K562 (cell line): ENCODE results near the gene AP3M1. TPM values are rescaled to one million over a fixed set of nuclear protein-coding genes. Genes with fewer than 3 reads are reported as not detected.

ENCODE experiments used
- ATF3 ChIP-seq, 2 experiments: fragments of 450-650 bp in 1 of 2; sonication (generic) in 1 of 2; formaldehyde crosslinking in 1 of 2; IDR thresholded peaks in 1 of 2; conservative IDR thresholded peaks in 1 of 2; 2 replicates each; pipeline versions ENCODE4 v1.6.1 to v1.8.1; 2016 to 2023; ENCODE audit warnings: mild to moderate bottlenecking in 2 of 2, moderate library complexity in 2 of 2, inconsistent platforms in 1 of 2, missing genetic modification reagents in 1 of 2
- BHLHE40 ChIP-seq: IDR thresholded peaks from 2 replicates; pipeline ENCODE4 v1.6.1; 2011; ENCODE audit warnings: low read length, improper control_type of control experiment
- CBFA2T2 ChIP-seq: fragments of 450-650 bp; conservative IDR thresholded peaks from 2 replicates; pipeline ENCODE4 v1.6.1; 2017; ENCODE audit warnings: mild to moderate bottlenecking
- DPF2 ChIP-seq: fragments of 450-650 bp; IDR thresholded peaks from 2 replicates; pipeline ENCODE4 v1.6.1; 2016
- E2F1 ChIP-seq: sonication (generic); formaldehyde crosslinking; IDR thresholded peaks from 2 replicates; pipeline ENCODE4 v1.8.1; 2023; ENCODE audit warnings: mild to moderate bottlenecking, missing genetic modification reagents, moderate library complexity
- ESRRA ChIP-seq: fragments of 450-650 bp; IDR thresholded peaks from 2 replicates; pipeline ENCODE4 v1.6.1; 2014; ENCODE audit warnings: low read depth, mild to moderate bottlenecking, moderate library complexity, borderline replicate concordance
- FOSL1 ChIP-seq: fragments of 200-800 bp; sonication (Bioruptor generic); conservative IDR thresholded peaks from 2 replicates; pipeline ENCODE4 v1.6.1; 2016; ENCODE audit warnings: missing genetic modification characterization, missing compliant biosample characterization
- GATAD2B ChIP-seq: fragments of 450-650 bp; IDR thresholded peaks from 2 replicates; pipeline ENCODE4 v1.6.1; 2017; ENCODE audit warnings: mild to moderate bottlenecking, borderline replicate concordance
- JUND ChIP-seq, 2 experiments: IDR thresholded peaks; 2 replicates in 1 of 2; 3 replicates in 1 of 2; pipeline ENCODE4 v1.6.1; 2011; ENCODE audit warnings: borderline replicate concordance in 2 of 2, low read depth in 2 of 2, low read length in 2 of 2, improper control_type of control experiment in 1 of 2, missing biosample characterization in 1 of 2, missing genetic modification characterization in 1 of 2, missing genetic modification reagents in 1 of 2
- MCM2 ChIP-seq: fragments of 450-650 bp; IDR thresholded peaks from 2 replicates; pipeline ENCODE4 v1.6.1; 2017; ENCODE audit warnings: low read depth, mild to moderate bottlenecking
- MNT ChIP-seq, 2 experiments: fragments of 450-650 bp; conservative IDR thresholded peaks; 2 replicates each; pipeline ENCODE4 v1.6.1; 2017; ENCODE audit warnings: mild to moderate bottlenecking in 2 of 2, moderate library complexity in 2 of 2
- PATZ1 ChIP-seq: fragments of 250-450 bp; sonication (Bioruptor Pico); IDR thresholded peaks from 2 replicates; pipeline ENCODE4 v1.5.0; 2020; ENCODE audit warnings: mild to moderate bottlenecking, borderline replicate concordance
- PBX2 ChIP-seq, 2 experiments: IDR thresholded peaks in 1 of 2; conservative IDR thresholded peaks in 1 of 2; 2 replicates each; pipeline ENCODE4 v1.6.1; 2016; ENCODE audit warnings: low read depth in 2 of 2, mild to moderate bottlenecking in 1 of 2, missing compliant biosample characterization in 1 of 2, missing genetic modification characterization in 1 of 2, moderate library complexity in 1 of 2
- PHB ChIP-seq: fragments of 250-450 bp; sonication (Bioruptor Pico); IDR thresholded peaks from 2 replicates; pipeline ENCODE4 v1.5.0; 2021
- SAFB ChIP-seq: fragments of 200-400 bp; formaldehyde crosslinking; IDR thresholded peaks from 2 replicates; pipeline ENCODE4 v1.6.1; 2017; ENCODE audit warnings: low read depth, low read length, borderline replicate concordance
- SMAD2 ChIP-seq: fragments of 150-350 bp; IDR thresholded peaks from 2 replicates; pipeline ENCODE4 v1.6.1; 2014; ENCODE audit warnings: low read depth, mild to moderate bottlenecking, low read length
- SMAD4 ChIP-seq: fragments of 250-450 bp; sonication (Bioruptor Pico); conservative IDR thresholded peaks from 2 replicates; pipeline ENCODE4 v1.8.0; 2021; ENCODE audit warnings: inconsistent platforms, mild to moderate bottlenecking, moderate library complexity
- THAP7 ChIP-seq: fragments of 250-450 bp; sonication (Bioruptor Pico); IDR thresholded peaks from 2 replicates; pipeline ENCODE4 v1.5.0; 2021
- polyA plus RNA-seq, 8 experiments: library from polyadenylated mRNA; depleted of rRNA in 4 of 8; stranded (reverse) in 5 of 8; unstranded in 3 of 8; fragments of >200 nt; fragmentation: Nextera tagmentation in 2 of 8; fragmentation: Illumina TruSeq in 1 of 8; extraction: Ambion mirVana in 2 of 8; extraction: Trizol in 1 of 8; gene quantifications; 2 replicates each; pipeline versions ENCODE4 v1.2.1 to v1.2.3, GENCODE V29; 2011 to 2014; ENCODE audit warnings: inconsistent platforms in 1 of 8, missing spikeins in 1 of 8
- total RNA-seq, 7 experiments: library from RNA; depleted of rRNA in 6 of 7; stranded (reverse); fragments of >200 nt in 6 of 7; fragmentation: Illumina TruSeq in 2 of 7; extraction: Trizol in 2 of 7; gene quantifications; 2 replicates each; pipeline versions ENCODE4 v1.2.1 to v1.2.3, GENCODE V29; 2011 to 2021; ENCODE audit warnings: low replicate concordance in 1 of 7

AP3M1 gene
- total and polyA plus RNA-seq, 9 of the 15 experiments (the other 6 are each of a cell fraction or from before 2014, with no cell fraction given) = 44.3 to 135 (median 67.6) TPM

GRCh38 chr10:74165530-74165901 is 14.9 kb upstream of the AP3M1 start (continued):
- TF ChIP-seq THAP7 (CRISPR knock-in tag) = no peak
- no peak for TF ChIP-seq E2F1 (CRISPR knock-in tag)
- TF ChIP-seq ATF3 (IDR thresholded peaks at IDR 0.05) = peak; percentile 42
- no peak for TF ChIP-seq ATF3 (CRISPR knock-in tag; conservative IDR thresholded peaks at IDR 0.05)
- TF ChIP-seq BHLHE40 = peak; percentile 61; the same call in 1 of the 2 replicates
- TF ChIP-seq MNT (conservative IDR thresholded peaks at IDR 0.05) = peak; percentile 41 to 58; a peak in 2 of 4 replicates
- TF ChIP-seq SAFB = no peak
- TF ChIP-seq DPF2 = peak; percentile 57; the same call in 1 of the 2 replicates
- TF ChIP-seq PBX2 (CRISPR knock-in tag; IDR thresholded peaks at IDR 0.05; ENCODE audit: low read depth) = no peak
- TF ChIP-seq PBX2 (tag; conservative IDR thresholded peaks at IDR 0.05; ENCODE audit: low read depth) = 0 out of 2 replicates have a peak, but pooled peaks have one; percentile 20
- TF ChIP-seq SMAD4 (CRISPR knock-in tag) = peak; percentile 78
- TF ChIP-seq FOSL1 = peak; percentile 57
- no peak for TF ChIP-seq SMAD2
- no peak for TF ChIP-seq PHB
- TF ChIP-seq CBFA2T2 = peak; percentile 47; the same call in 1 of the 2 replicates
- TF ChIP-seq MCM2 = no peak
- TF ChIP-seq GATAD2B = 0 out of 2 replicates have a peak, but pooled peaks have one; percentile 9
- TF ChIP-seq PATZ1 (CRISPR knock-in tag) = no peak
- no peak for TF ChIP-seq ESRRA
- 0 out of 2 replicates have a peak, but pooled peaks have one; percentile 21 for TF ChIP-seq JUND (IDR thresholded peaks at IDR 0.05; ENCODE audit: borderline replicate concordance, low read depth, low read length)
- TF ChIP-seq JUND (tag; IDR thresholded peaks at IDR 0.05; ENCODE audit: borderline replicate concordance, low read depth, low read length) = no peak
